ENCODE measurements around the gene BAZ2B.

BAZ2B gene

GRCh38 chr2:159508140-159508539 lies 108.2 kb downstream of the BAZ2B start:
- Histone ChIP-seq H3K4me1 (ENCODE audit: insufficient read depth, low read length, severe bottlenecking) (peaks cover 7% of the 10 kb centered on the region), H3K36me3 (ENCODE audit: insufficient read depth, low read length) (no peaks in the 10 kb centered on the region), H3K9me3 (ENCODE audit: low read length) (no peaks in the 10 kb centered on the region), H3K4me2 (ENCODE audit: low read length) (no peak overlapping the region), H3K9ac (ENCODE audit: low read length) (no peak overlapping the region), H2AFZ (ENCODE audit: low read length) (no peak overlapping the region), H3K27ac (ENCODE audit: low read depth, low read length, poor library complexity, severe bottlenecking) (no peak overlapping the region), H3K79me2 (ENCODE audit: insufficient read depth, low read length) (no peaks in the 10 kb centered on the region), H3F3A (ENCODE audit: insufficient read depth, low read length) (no peaks in the 10 kb centered on the region), H3K27me3 (ENCODE audit: insufficient read depth, low read length) (no peaks in the 10 kb centered on the region), H3K4me3 (ENCODE audit: low read depth, low read length, poor library complexity, severe bottlenecking) (no peak overlapping the region), H3K9me2 (ENCODE audit: low read depth, low read length) (no peaks in the 10 kb centered on the region), H4K20me1 (ENCODE audit: insufficient read depth, low read length) (no peaks in the 10 kb centered on the region)
- TF ChIP-seq CTCF (IDR thresholded peaks at IDR 0.05; ENCODE audit: low read length) (no peak), EZH2 (IDR thresholded peaks at IDR 0.05; ENCODE audit: borderline replicate concordance, low read length) (no peak)

GRCh38 chr2:159506764-159507440 lies 109.4 kb downstream of the BAZ2B start:
- Histone ChIP-seq H3K4me3 (ENCODE audit: low read depth, low read length, poor library complexity, severe bottlenecking) (no peak overlapping the region), H3K4me1 (ENCODE audit: insufficient read depth, low read length, severe bottlenecking) (no peaks in the 10 kb centered on the region), H3K27me3 (ENCODE audit: insufficient read depth, low read length) (no peaks in the 10 kb centered on the region), H3K36me3 (ENCODE audit: insufficient read depth, low read length) (no peaks in the 10 kb centered on the region), H3K9ac (ENCODE audit: low read length) (no peak overlapping the region), H3F3A (ENCODE audit: insufficient read depth, low read length) (no peaks in the 10 kb centered on the region), H2AFZ (ENCODE audit: low read length) (no peak overlapping the region), H3K79me2 (ENCODE audit: insufficient read depth, low read length) (no peaks in the 10 kb centered on the region), H3K9me2 (ENCODE audit: low read depth, low read length) (no peaks in the 10 kb centered on the region), H3K27ac (ENCODE audit: low read depth, low read length, poor library complexity, severe bottlenecking) (no peak overlapping the region), H3K9me3 (ENCODE audit: low read length) (no peaks in the 10 kb centered on the region), H3K4me2 (ENCODE audit: low read length) (no peak overlapping the region), H4K20me1 (ENCODE audit: insufficient read depth, low read length) (no peaks in the 10 kb centered on the region)
- no peak for TF ChIP-seq EZH2 (IDR thresholded peaks at IDR 0.05; ENCODE audit: borderline replicate concordance, low read length)
- no peak for TF ChIP-seq CTCF (IDR thresholded peaks at IDR 0.05; ENCODE audit: low read length)

GRCh38 chr2:159506202-159506601 lies 110.1 kb downstream of the BAZ2B start:
- H3K9me2 ChIP-seq (ENCODE audit: low read depth, low read length) = no peaks in the 10 kb centered on the region
- H3K27ac ChIP-seq (ENCODE audit: low read depth, low read length, poor library complexity, severe bottlenecking) = no peak overlapping the region
- no peaks in the 10 kb centered on the region for H3K79me2 ChIP-seq (ENCODE audit: insufficient read depth, low read length)
- no peak overlapping the region for H2AFZ ChIP-seq (ENCODE audit: low read length)
- H3F3A ChIP-seq (ENCODE audit: insufficient read depth, low read length) = no peaks in the 10 kb centered on the region
- no peak overlapping the region for H3K4me2 ChIP-seq (ENCODE audit: low read length)
- TF ChIP-seq EZH2 (IDR thresholded peaks at IDR 0.05; ENCODE audit: borderline replicate concordance, low read length) (no peak), CTCF (IDR thresholded peaks at IDR 0.05; ENCODE audit: low read length) (no peak)
- no peak overlapping the region for H3K9ac ChIP-seq (ENCODE audit: low read length)
- no peaks in the 10 kb centered on the region for H3K27me3 ChIP-seq (ENCODE audit: insufficient read depth, low read length)
- H3K4me3 ChIP-seq (ENCODE audit: low read depth, low read length, poor library complexity, severe bottlenecking) = no peak overlapping the region
- H3K36me3 ChIP-seq (ENCODE audit: insufficient read depth, low read length) = no peaks in the 10 kb centered on the region
- H4K20me1 ChIP-seq (ENCODE audit: insufficient read depth, low read length) = no peaks in the 10 kb centered on the region
- H3K9me3 ChIP-seq (ENCODE audit: low read length) = no peaks in the 10 kb centered on the region
- no peaks in the 10 kb centered on the region for H3K4me1 ChIP-seq (ENCODE audit: insufficient read depth, low read length, severe bottlenecking)
